Middle frontal gyrus (tissue), 1 donor: ENCODE measurements around the gene KRT82.
"Not testable (repeated sequence)": the region's sequence is repeated elsewhere in the genome, so short reads cannot be mapped to it uniquely, and the experiment has no call there.

ENCODE experiments used
- DNase-seq: peaks from one replicate; pipeline ENCODE4 v3.0.0-alpha.2; 2015; ENCODE audit warnings: low spot score; ENCODE audit errors: extremely low spot score

The KRT82 gene

GRCh38 chr12:52405922-52406385, at the start of gene KRT82:
TSS of gene KRT82 (minus strand) at chr12:52406335. CDS start at chr12:52406277, 58 bp downstream.
- DNase-seq, result no peak

DNA sequence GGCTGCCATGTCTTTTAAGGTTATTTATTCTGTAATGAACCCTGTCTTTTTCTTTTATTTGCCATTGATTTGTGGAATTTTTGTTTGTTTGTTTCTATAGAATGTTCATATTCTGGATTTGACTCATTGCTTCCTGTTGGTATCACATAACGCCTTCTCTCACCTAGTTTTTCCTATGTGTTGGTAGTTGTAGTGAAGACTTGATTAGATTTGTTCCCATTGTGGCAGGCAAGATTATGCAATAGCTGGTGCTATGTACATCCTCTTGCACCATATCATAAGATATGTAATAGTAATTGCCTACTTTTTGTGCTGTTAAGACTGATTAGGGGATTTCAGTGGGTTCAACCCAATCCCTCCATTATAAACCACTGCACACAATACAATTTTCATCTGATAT, 49.7 kb upstream of the KRT82 start:
- no peak for DNase-seq

DNA sequence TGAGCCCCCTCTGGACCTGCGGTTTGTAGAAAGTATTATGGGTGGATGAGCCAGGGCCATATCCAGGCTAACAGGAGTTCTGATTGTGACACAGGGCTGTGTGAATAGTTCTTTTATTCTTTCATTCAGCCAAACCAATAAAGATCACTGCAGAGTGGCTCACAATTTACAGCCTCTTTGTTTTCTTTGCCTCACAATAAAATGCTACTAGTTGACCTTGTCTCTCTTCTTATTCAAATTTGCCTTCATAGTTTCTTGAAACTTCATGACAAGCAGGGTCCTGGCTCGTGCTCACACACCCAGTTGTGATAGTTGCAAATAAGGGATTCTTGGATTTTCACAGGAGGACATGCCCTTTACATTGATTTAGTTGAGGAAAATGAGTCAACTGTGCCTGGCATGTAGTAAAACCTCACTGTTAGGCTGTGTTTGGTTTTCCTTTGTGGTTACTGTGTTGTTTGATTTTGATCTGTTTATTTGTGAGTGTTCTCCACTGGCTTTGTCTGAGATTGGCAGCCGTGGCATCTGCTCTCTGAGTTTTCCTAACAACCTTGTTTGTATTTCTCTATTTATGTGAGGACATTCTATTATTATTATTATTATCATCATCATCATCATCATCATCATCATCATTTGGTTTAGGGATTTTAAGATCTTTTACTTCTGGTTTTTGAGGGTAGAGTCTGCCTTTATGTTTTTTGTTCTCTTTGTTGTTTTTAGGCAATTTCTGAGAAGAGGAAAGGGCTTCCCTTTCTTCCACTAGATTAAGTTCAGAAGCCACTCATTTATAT, 48.5 kb upstream of the KRT82 start:
- DNase-seq, result no peak

DNA sequence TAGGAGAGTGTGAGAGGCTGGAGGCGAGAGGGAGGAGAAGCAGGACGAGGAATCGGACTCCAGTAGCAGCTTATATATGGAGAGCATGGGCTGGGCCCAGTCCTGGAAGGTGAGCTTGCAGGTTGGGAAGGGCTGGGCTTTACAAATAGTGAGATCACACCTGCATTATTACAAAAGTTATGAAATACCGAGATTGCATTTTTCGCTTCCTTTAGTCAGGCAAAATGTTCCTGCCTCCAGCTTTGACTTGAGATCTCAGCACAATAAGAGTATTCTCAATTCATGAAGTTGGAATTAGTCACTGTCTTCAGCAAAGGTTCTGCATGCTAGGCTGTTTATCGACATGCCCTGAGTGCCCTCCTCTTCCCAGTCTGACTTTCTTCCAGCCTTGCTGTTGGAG, 46.0 kb upstream of the KRT82 start, which contains the start of gene KRT6B:
Gene KRT6B (minus strand): TSS at position 46 of the 400 bp plus-strand sequence. CDS start 68 bp downstream, outside the sequence.
- DNase-seq, result no peak

DNA sequence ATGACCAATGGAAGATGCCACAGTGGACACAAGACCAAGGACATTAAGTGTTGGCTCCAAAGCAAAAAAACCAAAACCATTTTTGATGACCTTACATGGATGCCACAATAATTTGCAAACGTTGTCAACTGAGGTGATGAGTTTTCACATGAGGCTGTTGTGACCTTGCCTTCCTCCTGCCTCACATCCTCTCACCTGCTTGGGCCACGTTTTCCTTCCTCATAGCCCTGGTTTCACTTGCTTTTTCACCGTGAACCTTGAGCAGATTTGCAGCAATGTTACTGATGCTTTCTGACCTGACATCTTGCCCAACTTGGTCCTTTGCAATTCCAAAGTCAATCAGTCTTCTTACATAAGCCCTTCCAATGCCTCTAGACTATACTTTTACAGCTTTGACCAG, 42.1 kb upstream of the KRT82 start:
- no peak for DNase-seq

- not testable (repeated sequence) for DNase-seq
Observed at GRCh38 chr12:52447196-52447595, 41.1 kb upstream of the KRT82 start.

- DNase-seq, result no peak
Observed at GRCh38 chr12:52446367-52447045, 40.4 kb upstream of the KRT82 start.

GRCh38 chr12:52445876-52446275, 39.7 kb upstream of the KRT82 start:
- DNase-seq, result no peak

GRCh38 chr12:52444647-52445595, 38.8 kb upstream of the KRT82 start:
- DNase-seq, result no peak

GRCh38 chr12:52443966-52444365, 37.8 kb upstream of the KRT82 start:
- DNase-seq, result no peak

GRCh38 chr12:52442600-52443061, 36.5 kb upstream of the KRT82 start:
- no peak for DNase-seq

DNA sequence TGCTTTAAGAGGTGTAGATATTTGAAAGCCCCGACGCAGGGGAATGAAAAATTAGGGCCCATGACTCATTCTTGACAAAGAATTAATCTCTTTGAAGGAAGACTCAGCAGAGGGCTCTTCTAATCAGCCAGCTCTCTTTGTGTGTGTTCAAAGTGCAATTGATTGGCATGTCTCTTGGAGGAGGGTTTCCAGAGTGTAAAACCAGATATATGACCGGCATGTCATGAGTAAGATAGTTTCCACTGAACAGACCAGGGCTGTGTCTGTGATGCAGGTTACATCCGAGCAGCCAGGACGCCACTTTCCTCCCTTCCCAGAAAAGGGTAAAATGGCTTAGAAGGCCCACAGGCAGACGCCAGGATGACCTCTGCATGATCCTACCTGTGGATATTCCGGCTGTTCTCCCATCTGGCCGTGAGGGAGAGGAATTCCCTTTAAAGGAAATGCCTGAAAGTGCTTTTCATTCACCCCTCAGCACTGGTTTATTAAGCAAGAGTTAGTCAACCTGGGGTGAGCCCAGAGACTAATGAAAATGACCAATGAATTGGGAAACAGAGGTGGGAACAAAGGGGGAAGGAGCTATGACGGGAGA, 35.3 kb upstream of the KRT82 start:
- no peak for DNase-seq

DNA sequence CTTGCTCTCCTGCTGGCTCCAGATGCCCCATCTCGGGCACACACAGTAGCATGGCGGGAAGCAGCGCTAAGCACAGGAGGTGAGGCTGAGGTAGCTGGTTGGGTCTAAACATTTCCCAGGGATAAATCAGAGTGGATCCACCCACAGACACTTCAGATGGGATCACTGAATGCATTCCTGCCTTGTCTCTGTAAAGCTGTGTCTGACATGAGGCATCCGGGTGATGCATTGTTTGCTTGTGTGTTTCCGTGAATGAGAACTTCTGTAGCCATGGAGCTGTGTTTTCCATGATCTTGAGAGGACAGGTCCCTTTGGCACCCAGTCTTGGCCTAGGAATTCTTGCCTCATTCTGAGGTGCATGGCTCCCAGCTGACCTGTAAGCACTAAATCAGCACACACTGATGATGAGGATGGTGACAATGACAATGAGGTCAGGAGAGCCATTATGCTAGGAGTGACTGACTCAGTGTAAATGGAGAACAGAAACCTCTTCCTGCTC, 34.7 kb upstream of the KRT82 start:
- no peak for DNase-seq

DNA sequence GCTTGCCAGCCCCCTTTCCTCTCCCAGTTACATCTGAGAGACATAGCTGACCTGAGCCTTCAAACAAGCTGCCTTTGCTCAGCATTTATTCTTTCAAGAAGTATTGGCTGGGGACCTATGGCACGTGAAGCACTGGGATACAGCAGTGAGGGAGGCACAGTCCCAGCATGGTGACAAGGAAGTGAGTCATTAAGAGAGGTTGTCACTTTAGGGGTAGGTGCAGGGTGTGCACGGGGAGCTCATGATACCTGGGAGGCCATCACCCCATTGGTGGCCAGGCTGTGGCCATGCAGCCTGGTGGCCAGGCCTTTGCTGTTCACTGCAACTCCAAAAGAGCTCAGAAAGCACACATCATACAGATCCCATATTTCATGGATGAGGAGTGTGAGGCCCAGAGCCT, 33.7 kb upstream of the KRT82 start:
- no peak for DNase-seq

- no peak for DNase-seq
Observed at GRCh38 chr12:52439420-52439819, 33.3 kb upstream of the KRT82 start.

- no peak for DNase-seq
Observed at GRCh38 chr12:52438305-52439301, 32.5 kb upstream of the KRT82 start.

DNA sequence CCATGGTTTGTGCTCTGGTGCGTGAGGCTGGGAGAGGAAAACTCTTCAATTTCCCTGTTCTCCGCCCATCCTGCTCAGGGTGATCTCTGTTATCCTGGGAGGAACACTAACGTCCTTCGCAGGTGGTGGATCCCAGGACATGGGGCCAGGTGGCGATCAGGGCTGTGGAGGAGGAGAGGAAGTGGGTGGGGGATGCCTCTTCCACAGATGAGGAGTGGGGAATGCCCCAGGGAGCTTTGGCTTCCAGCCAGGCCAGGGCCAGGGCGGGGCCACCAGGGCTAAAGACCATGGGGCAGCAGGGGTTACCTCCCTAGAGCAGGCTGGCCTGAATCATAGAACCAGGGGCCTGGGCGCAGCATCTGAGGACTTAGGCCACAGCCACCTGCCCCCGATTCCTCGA, 31.4 kb upstream of the KRT82 start:
- no peak for DNase-seq

GRCh38 chr12:52436828-52437474, 30.8 kb upstream of the KRT82 start:
- no peak for DNase-seq
